Spleen (tissue), 7 donors: Measurements from ENCODE around the gene TMEM52B.

ENCODE experiments used
- CTCF ChIP-seq, 11 experiments: fragments of 200-600 bp in 7 of 11; fragments of 450-650 bp in 4 of 11; sonication (generic) in 4 of 11; IDR thresholded peaks in 8 of 11; conservative IDR thresholded peaks in 3 of 11; 1 replicate in 7 of 11; 2 replicates in 4 of 11; pipeline versions ENCODE4 v1.4.0 to v1.8.0; 2016 to 2021; ENCODE audit warnings: antibody characterized with exemption in 11 of 11, inconsistent platforms in 4 of 11, mild to moderate bottlenecking in 1 of 11
- POLR2A ChIP-seq, 3 donors: fragments of 450-650 bp; IDR thresholded peaks; one replicate each; pipeline ENCODE4 v1.5.1; 2017; ENCODE audit warnings: antibody characterized with exemption in 3 of 3, mild to moderate bottlenecking in 1 of 3
- POLR2AphosphoS5 ChIP-seq, 3 donors: sonication (generic); formaldehyde crosslinking; IDR thresholded peaks; one replicate each; pipeline ENCODE4 v1.5.1; 2017; ENCODE audit warnings: antibody characterized with exemption in 3 of 3
- donor health status: DM: no; HTN: no; CAD: no; lungs with moderate emphysema.
- donor health status: DM: no; HTN: no; CAD: no.
- donor health status: DM: no; HTN: no; CAD: no.

DNA sequence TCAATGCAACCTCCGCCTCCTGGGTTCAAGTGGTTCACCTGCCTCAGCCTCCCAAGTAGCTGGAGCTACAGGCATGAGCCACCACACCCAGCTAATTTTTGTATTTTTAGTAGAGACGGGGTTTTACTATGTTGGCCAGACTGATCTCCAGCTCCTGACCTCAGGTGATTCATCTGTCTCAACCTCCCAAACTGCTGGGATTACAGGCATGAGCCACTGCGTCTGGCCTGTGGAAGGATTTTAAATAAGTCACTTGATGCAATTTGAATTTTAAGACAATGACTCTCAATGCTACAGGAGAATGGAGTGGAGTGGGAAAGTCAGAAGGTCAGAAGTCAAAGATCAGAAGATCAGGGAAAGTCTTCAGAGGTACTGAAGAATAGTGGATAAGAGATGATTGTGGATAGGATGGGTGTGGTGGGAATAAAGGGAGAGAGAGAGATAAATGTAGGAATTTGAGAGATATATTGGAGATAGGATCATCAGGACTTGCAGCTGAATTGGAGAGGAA is 15.4 kb downstream of the TMEM52B start:
- TF ChIP-seq CTCF (IDR thresholded peaks at IDR 0.05 in 8 of 11, conservative IDR thresholded peaks at IDR 0.05 in 3 of 11): no peak
- no peak for TF ChIP-seq POLR2AphosphoS5 (IDR thresholded peaks at IDR 0.05)
- no peak for TF ChIP-seq POLR2A (IDR thresholded peaks at IDR 0.05)
